H1 (cell line): ENCODE measurements around the gene CAPS. TPM values are rescaled to one million over a fixed set of nuclear protein-coding genes. Genes with fewer than 3 reads are reported as not detected.

ENCODE experiments used
- ATF2 ChIP-seq: IDR thresholded peaks from 2 replicates; pipeline ENCODE4 v1.6.1; 2012; ENCODE audit warnings: low read length, inconsistent platforms
- BACH1 ChIP-seq: IDR thresholded peaks from 2 replicates; pipeline ENCODE4 v1.6.1; 2012; ENCODE audit warnings: low read length, improper control_type of control experiment
- BCL11A ChIP-seq, 2 experiments: IDR thresholded peaks; one replicate each; pipeline ENCODE4 v1.6.1; 2011; ENCODE audit warnings: low read depth in 2 of 2, low read length in 2 of 2, mild to moderate bottlenecking in 2 of 2
- CREB1 ChIP-seq: IDR thresholded peaks from 2 replicates; pipeline ENCODE4 v1.6.1; 2012; ENCODE audit warnings: inconsistent platforms
- CTCF ChIP-seq, 3 experiments: IDR thresholded peaks; 1 replicate in 2 of 3; 2 replicates in 1 of 3; pipeline versions ENCODE4 v1.5.1 to v1.6.1; 2011; ENCODE audit warnings: low read length in 3 of 3, mild to moderate bottlenecking in 3 of 3, inconsistent platforms in 2 of 3, low read depth in 1 of 3, moderate library complexity in 1 of 3; ENCODE audit not compliant: insufficient read depth in 1 of 3; ENCODE audit errors: control extremely low read depth in 1 of 3
- HDAC2 ChIP-seq, 2 experiments: fragments of 300-600 bp in 1 of 2; sonication (generic) in 1 of 2; IDR thresholded peaks; 2 replicates each; pipeline ENCODE4 v1.6.1; 2011 to 2012; ENCODE audit warnings: low read depth in 2 of 2, low read length in 2 of 2, mild to moderate bottlenecking in 2 of 2, moderate library complexity in 2 of 2, borderline replicate concordance in 1 of 2, inconsistent platforms in 1 of 2
- PHF8 ChIP-seq: fragments of 200-600 bp; sonication (generic); conservative IDR thresholded peaks from 2 replicates; pipeline ENCODE4 v1.7.1; 2012; ENCODE audit warnings: low read depth, mild to moderate bottlenecking, inconsistent platforms, low read length, moderate library complexity
- polyA plus RNA-seq, 7 experiments: library from polyadenylated mRNA; depleted of rRNA in 3 of 7; stranded (reverse) in 5 of 7; unstranded in 2 of 7; fragments of >200 nt in 5 of 7; fragments of 200-250 nt in 2 of 7; gene quantifications; 1 replicate in 5 of 7; 2 replicates in 1 of 7; 4 replicates in 1 of 7; pipeline versions ENCODE4 v1.2.1 to v1.2.3, GENCODE V29; 2011 to 2013; ENCODE audit warnings: missing spikeins in 2 of 7, mixed read lengths in 2 of 7
- total RNA-seq: library from RNA; stranded (reverse); fragmentation: NEBNext Ultra II Directional; extraction: Animal tissue kit (Norgen Biotek cat#: 25700); gene quantifications from 2 replicates; pipeline ENCODE4 v1.2.1, GENCODE V29; 2021

CAPS gene
- total and polyA plus RNA-seq, 2 of the 8 experiments (the other 6 are each of a cell fraction or from before 2014, with no cell fraction given): 2.1 to 2.4 TPM

DNA sequence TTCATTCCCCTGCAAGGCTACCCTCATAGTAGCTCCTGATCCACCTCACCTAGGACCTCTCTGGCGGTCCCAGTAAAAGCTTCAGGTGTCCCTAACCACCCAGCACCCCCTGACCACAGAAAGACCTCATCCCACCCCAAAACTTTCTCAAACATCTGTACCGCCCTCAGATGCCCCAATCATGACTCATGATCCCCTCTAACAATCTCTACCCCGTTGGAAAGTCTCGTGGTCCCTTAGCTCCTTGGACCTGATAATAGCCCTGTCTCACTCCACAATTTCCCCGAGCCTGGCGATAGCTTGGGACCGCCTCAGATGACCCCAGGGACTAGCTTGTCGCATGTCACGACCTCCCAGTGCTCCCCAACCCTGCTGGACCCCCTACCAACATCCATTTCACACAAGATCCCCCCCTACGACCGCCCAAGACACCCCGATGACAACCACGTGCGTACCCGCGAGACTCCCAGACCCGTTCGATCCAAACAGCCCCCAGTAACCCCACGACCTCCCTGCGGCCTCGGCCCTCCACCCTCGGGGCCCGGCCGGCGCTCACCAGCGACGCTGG is 10.9 kb upstream of the CAPS start (continued):
- TF ChIP-seq ATF2 (no peak; the same call in 1 of the 2 replicates), PHF8 (no peak), HDAC2 (IDR thresholded peaks at IDR 0.05; ENCODE audit: borderline replicate concordance in 1 of 2, low read depth in 2 of 2, low read length in 2 of 2) (peak in 1 of 2 experiments; percentile 13; a peak in 1 of 4 replicates), CREB1 (no peak), BCL11A (IDR thresholded peaks at IDR 0.05; ENCODE audit: low read depth in 2 of 2, low read length in 2 of 2) (no peak), CTCF (IDR thresholded peaks at IDR 0.05; ENCODE audit: control extremely low read depth in 1 of 3, insufficient read depth in 1 of 3, low read depth in 1 of 3, low read length in 3 of 3) (no peak), BACH1 (no peak)
